HepG2 (cell line): ENCODE data around the gene MYO7A. TPM values are rescaled to one million over a fixed set of nuclear protein-coding genes. Genes with fewer than 3 reads are reported as not detected.

Experiments
- CBFB ChIP-seq: sonication (generic); formaldehyde crosslinking; IDR thresholded peaks from 2 replicates; pipeline ENCODE4 v1.4.0; 2020; ENCODE audit warnings: missing genetic modification reagents
- FOXJ3 ChIP-seq: sonication (generic); formaldehyde crosslinking; IDR thresholded peaks from 2 replicates; pipeline ENCODE4 v1.4.0; 2020; ENCODE audit warnings: missing genetic modification reagents, mild to moderate bottlenecking, borderline replicate concordance
- HMG20B ChIP-seq: conservative IDR thresholded peaks from 2 replicates; pipeline ENCODE4 v1.6.1; 2016; ENCODE audit warnings: missing genetic modification reagents, missing compliant biosample characterization
- IRX3 ChIP-seq: sonication (generic); formaldehyde crosslinking; IDR thresholded peaks from 2 replicates; pipeline ENCODE4 v1.8.1; 2023; ENCODE audit warnings: mild to moderate bottlenecking, low read depth, missing genetic modification reagents, borderline replicate concordance
- MAFK ChIP-seq, 2 experiments: IDR thresholded peaks in 1 of 2; conservative IDR thresholded peaks in 1 of 2; 2 replicates each; pipeline ENCODE4 v1.6.1; 2011; ENCODE audit warnings: improper control_type of control experiment in 2 of 2, low read length in 2 of 2
- NR2F1 ChIP-seq, 2 experiments: fragments of 450-650 bp in 1 of 2; formaldehyde crosslinking in 1 of 2; IDR thresholded peaks; 2 replicates each; pipeline versions ENCODE4 v1.5.0 to v1.6.1; 2016 to 2020; ENCODE audit warnings: mild to moderate bottlenecking in 1 of 2, missing compliant biosample characterization in 1 of 2, missing genetic modification reagents in 1 of 2, moderate library complexity in 1 of 2
- POGK ChIP-seq: sonication (generic); formaldehyde crosslinking; conservative IDR thresholded peaks from 2 replicates; pipeline ENCODE4 v1.8.0; 2022; ENCODE audit warnings: mild to moderate bottlenecking, moderate library complexity, missing genetic modification reagents
- SPEN ChIP-seq: sonication (generic); formaldehyde crosslinking; IDR thresholded peaks from 2 replicates; pipeline ENCODE4 v1.5.1; 2020; ENCODE audit warnings: low read depth, mild to moderate bottlenecking, missing genetic modification reagents
- SRSF9 ChIP-seq: fragments of 200-400 bp; formaldehyde crosslinking; IDR thresholded peaks from 2 replicates; pipeline ENCODE4 v1.6.1; 2018; ENCODE audit warnings: borderline replicate concordance, mild to moderate bottlenecking, low read depth, low read length; ENCODE audit not compliant: insufficient read depth, poor library complexity, severe bottlenecking
- ZBTB46 ChIP-seq: sonication (generic); formaldehyde crosslinking; IDR thresholded peaks from 2 replicates; pipeline ENCODE4 v1.4.0; 2020; ENCODE audit warnings: mild to moderate bottlenecking, missing genetic modification reagents, borderline replicate concordance
- ZNF33A ChIP-seq: sonication (generic); formaldehyde crosslinking; IDR thresholded peaks from 2 replicates; pipeline ENCODE4 v1.5.1; 2020; ENCODE audit warnings: missing genetic modification reagents, mild to moderate bottlenecking, moderate library complexity, borderline replicate concordance
- ZNF746 ChIP-seq: sonication (generic); formaldehyde crosslinking; IDR thresholded peaks from 2 replicates; pipeline ENCODE4 v1.8.0; 2022; ENCODE audit warnings: mild to moderate bottlenecking, missing genetic modification reagents
- polyA plus RNA-seq, 8 experiments: library from polyadenylated mRNA; depleted of rRNA in 3 of 8; stranded (reverse) in 7 of 8; unstranded in 1 of 8; fragments of >200 nt; fragmentation: Illumina TruSeq in 4 of 8; extraction: Trizol in 4 of 8; gene quantifications; 2 replicates each; pipeline versions ENCODE4 v1.2.1 to v1.2.3, GENCODE V29; 2011 to 2016; ENCODE audit warnings: low read depth in 4 of 8, missing spikeins in 1 of 8, mixed read lengths in 1 of 8; ENCODE audit not compliant: insufficient read depth in 1 of 8
- total RNA-seq, 5 experiments: library from RNA; depleted of rRNA; stranded (reverse); fragments of >200 nt; fragmentation: Illumina TruSeq; extraction: Trizol; gene quantifications; 2 replicates each; pipeline ENCODE4 v1.2.3, GENCODE V29; 2016; ENCODE audit warnings: low read depth in 1 of 5
- TF ChIP-seq, protein P1 (sequence below): sonication (generic); formaldehyde crosslinking; IDR thresholded peaks from 2 replicates; pipeline ENCODE4 v1.4.0; 2020; ENCODE audit warnings: missing genetic modification reagents, borderline replicate concordance
- TF ChIP-seq, protein P2 (sequence below): sonication (generic); formaldehyde crosslinking; IDR thresholded peaks from 2 replicates; pipeline ENCODE4 v1.5.0; 2020; ENCODE audit warnings: mild to moderate bottlenecking, missing genetic modification reagents
- TF ChIP-seq, protein P3 (sequence below): sonication (generic); formaldehyde crosslinking; IDR thresholded peaks from 2 replicates; pipeline ENCODE4 v1.4.0; 2020; ENCODE audit warnings: missing genetic modification reagents

Gene MYO7A
- total and polyA plus RNA-seq, 2 of the 13 experiments (the other 11 are each of a cell fraction or from before 2014, with no cell fraction given) = 7.5 to 10.0 TPM

- TF ChIP-seq FOXJ3 (CRISPR knock-in tag) (peak; percentile 58; the same call in 1 of the 2 replicates), SRSF9 (no peak), HMG20B (CRISPR knock-in tag) (no peak), ZNF746 (CRISPR knock-in tag) (no peak), MAFK (conservative IDR thresholded peaks at IDR 0.05 in 1 of 2, IDR thresholded peaks at IDR 0.05 in 1 of 2; ENCODE audit: low read length in 2 of 2) (no peak), POGK (no peak), NR2F1 (CRISPR knock-in tag; IDR thresholded peaks at IDR 0.05) (no peak), ZNF33A (CRISPR knock-in tag) (no peak), ZBTB46 (no peak), CBFB (CRISPR knock-in tag) (0 out of 2 replicates have a peak, but pooled peaks have one; percentile 26), IRX3 (no peak), SPEN (CRISPR knock-in tag) (peak; percentile 46; the same call in 1 of the 2 replicates)
- TF ChIP-seq, protein P1, sequence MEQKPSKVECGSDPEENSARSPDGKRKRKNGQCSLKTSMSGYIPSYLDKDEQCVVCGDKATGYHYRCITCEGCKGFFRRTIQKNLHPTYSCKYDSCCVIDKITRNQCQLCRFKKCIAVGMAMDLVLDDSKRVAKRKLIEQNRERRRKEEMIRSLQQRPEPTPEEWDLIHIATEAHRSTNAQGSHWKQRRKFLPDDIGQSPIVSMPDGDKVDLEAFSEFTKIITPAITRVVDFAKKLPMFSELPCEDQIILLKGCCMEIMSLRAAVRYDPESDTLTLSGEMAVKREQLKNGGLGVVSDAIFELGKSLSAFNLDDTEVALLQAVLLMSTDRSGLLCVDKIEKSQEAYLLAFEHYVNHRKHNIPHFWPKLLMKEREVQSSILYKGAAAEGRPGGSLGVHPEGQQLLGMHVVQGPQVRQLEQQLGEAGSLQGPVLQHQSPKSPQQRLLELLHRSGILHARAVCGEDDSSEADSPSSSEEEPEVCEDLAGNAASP (CRISPR knock-in tag) = 0 out of 2 replicates have a peak, but pooled peaks have one; percentile 35
- TF ChIP-seq, protein P2, sequence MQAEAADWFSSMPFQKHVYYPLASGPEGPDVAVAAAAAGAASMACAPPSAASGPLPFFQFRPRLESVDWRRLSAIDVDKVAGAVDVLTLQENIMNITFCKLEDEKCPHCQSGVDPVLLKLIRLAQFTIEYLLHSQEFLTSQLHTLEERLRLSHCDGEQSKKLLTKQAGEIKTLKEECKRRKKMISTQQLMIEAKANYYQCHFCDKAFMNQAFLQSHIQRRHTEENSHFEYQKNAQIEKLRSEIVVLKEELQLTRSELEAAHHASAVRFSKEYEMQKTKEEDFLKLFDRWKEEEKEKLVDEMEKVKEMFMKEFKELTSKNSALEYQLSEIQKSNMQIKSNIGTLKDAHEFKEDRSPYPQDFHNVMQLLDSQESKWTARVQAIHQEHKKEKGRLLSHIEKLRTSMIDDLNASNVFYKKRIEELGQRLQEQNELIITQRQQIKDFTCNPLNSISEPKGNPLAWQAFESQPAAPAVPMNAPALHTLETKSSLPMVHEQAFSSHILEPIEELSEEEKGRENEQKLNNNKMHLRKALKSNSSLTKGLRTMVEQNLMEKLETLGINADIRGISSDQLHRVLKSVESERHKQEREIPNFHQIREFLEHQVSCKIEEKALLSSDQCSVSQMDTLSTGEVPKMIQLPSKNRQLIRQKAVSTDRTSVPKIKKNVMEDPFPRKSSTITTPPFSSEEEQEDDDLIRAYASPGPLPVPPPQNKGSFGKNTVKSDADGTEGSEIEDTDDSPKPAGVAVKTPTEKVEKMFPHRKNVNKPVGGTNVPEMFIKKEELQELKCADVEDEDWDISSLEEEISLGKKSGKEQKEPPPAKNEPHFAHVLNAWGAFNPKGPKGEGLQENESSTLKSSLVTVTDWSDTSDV (CRISPR knock-in tag) = no peak
- TF ChIP-seq, protein P3, sequence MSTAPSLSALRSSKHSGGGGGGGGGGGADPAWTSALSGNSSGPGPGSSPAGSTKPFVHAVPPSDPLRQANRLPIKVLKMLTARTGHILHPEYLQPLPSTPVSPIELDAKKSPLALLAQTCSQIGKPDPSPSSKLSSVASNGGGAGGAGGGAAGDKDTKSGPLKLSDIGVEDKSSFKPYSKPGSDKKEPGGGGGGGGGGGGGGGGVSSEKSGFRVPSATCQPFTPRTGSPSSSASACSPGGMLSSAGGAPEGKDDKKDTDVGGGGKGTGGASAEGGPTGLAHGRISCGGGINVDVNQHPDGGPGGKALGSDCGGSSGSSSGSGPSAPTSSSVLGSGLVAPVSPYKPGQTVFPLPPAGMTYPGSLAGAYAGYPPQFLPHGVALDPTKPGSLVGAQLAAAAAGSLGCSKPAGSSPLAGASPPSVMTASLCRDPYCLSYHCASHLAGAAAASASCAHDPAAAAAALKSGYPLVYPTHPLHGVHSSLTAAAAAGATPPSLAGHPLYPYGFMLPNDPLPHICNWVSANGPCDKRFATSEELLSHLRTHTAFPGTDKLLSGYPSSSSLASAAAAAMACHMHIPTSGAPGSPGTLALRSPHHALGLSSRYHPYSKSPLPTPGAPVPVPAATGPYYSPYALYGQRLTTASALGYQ = no peak
These were observed 32.2 kb upstream of the MYO7A start (continued) for GRCh38 chr11:77095551-77096490.
